ENCODE measurements around the gene SMG7.

SMG7 gene

GRCh38 chr1:183466781-183467180, 5.5 kb upstream of the SMG7 start:
- no peak for TF ChIP-seq CTCF (conservative IDR thresholded peaks at IDR 0.05; ENCODE audit: low read depth, low read length)
- no peak overlapping the region for H3K4me3 ChIP-seq (ENCODE audit: low read depth, low read length)
- DNase-seq (ENCODE audit: low read depth) = no peak

DNA sequence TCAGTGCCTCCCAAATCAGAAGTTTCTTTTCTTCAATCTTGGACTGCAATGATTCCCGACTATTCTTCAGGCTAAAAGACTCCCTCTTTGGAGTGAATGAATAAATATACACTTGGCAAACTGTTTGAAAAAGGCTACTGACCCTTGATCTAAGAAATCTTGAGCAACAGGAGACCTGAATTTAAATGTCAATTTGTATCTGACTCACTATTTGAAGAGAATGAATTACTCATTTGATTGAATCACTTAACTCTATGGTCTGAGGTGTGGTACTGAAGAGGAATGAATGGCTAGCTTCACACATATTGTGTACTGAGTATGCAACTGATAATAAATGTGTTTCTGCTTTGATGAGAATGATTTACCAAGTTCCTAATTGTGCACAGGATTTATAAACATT, 4.6 kb upstream of the SMG7 start:
- no peak overlapping the region for H3K4me3 ChIP-seq (ENCODE audit: low read depth, low read length)
- DNase-seq (ENCODE audit: low read depth) = peak; percentile 18
- TF ChIP-seq CTCF (conservative IDR thresholded peaks at IDR 0.05; ENCODE audit: low read depth, low read length) = no peak

DNA sequence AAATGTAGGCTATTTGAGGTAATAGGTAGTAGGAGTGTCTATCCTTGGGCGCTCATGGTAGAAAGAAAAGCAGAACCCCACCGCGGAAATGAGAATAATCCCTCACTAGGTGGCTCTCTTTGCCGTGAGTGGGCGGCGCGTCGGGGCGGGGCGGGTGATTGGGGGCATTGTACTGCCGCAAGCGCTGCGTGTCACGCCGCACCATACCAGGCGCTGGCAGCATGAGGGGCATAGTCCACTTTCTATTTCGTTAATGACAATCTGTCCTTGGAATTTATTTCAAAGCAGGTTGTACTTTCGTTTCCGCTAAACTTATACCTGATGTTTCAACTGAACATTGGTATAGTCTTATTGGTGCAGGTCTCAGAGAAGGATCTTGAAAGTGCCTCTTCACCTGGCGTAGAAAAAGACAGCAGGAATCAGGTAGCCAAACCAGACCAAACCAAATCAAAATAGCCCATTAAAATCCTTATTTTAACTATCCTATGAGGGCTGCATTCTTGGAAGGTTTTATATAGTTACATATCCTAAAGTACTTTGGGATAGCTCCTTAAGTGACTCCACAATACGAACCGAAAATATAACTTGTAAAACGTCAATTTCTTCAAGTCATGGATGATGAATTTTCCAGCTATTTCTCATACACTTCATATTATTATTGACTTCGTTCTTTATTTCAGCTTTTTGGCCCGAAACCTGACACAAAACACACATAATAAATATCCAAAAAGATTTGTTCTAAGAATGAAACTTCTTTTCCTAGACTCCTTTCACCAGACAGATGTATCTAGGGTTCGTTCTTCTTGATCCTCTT, 1.9 kb upstream of the SMG7 start:
- peak; percentile 68 for TF ChIP-seq CTCF (conservative IDR thresholded peaks at IDR 0.05; ENCODE audit: low read depth, low read length)
- DNase-seq (ENCODE audit: low read depth) = peak; percentile 63
- H3K4me3 ChIP-seq (ENCODE audit: low read depth, low read length) = peak overlapping the region; percentile 91

DNA sequence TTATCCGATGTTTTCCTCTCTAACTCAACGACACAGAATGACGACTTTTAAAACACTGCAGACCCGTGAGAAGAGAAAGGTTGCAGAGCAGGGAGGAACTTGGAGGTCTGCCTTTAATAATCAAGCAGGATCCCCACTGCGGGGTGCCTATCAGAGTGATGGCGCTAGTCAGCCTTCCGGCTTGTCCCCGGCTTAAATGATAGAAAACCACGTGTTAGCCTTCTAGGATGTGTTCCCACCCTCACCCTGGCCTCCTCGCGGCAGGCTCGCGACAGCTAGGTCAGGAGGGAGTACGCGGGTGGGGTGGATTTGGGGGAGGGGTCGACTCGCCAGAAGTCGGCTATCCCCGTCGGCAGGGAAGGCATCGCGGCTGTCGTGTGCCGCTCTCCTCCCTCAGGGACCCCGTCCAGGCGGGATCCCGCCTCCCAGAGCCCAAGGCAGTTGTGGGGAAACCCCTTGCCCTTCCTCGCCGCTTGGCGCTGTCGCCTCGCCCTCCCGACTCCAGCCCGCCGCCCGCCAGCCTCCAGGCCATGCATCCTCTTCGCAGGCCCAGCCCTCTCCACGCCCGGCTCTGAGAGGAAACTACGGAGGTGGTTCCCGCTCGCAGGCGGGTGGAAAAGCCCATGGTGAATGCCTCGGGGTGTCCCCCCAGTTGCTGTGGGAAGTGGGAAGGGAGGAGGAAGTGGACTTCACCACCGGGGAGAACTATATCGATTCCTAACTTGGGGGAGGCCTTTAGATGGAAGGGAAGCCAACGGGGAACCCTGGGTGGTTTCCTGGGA, 1.1 kb upstream of the SMG7 start:
- peak; percentile 19 for TF ChIP-seq CTCF (conservative IDR thresholded peaks at IDR 0.05; ENCODE audit: low read depth, low read length)
- DNase-seq (ENCODE audit: low read depth) = peak; percentile 80
- H3K4me3 ChIP-seq (ENCODE audit: low read depth, low read length) = peak overlapping the region; percentile 91

- DNase-seq (ENCODE audit: low read depth) = peak; percentile 99
- TF ChIP-seq CTCF (conservative IDR thresholded peaks at IDR 0.05; ENCODE audit: low read depth, low read length) = no peak
- H3K4me3 ChIP-seq (ENCODE audit: low read depth, low read length) = peak overlapping the region; percentile 91
Observed at GRCh38 chr1:183471743-183472487, 384 bp upstream of the SMG7 start.

- no peak for TF ChIP-seq CTCF (conservative IDR thresholded peaks at IDR 0.05; ENCODE audit: low read depth, low read length)
- peak overlapping the region; percentile 91 for H3K4me3 ChIP-seq (ENCODE audit: low read depth, low read length)
- DNase-seq (ENCODE audit: low read depth) = no peak
Observed at GRCh38 chr1:183473217-183473536, 878 bp downstream of the SMG7 start.

Data from choroid plexus epithelial cell (primary cell).